HG02852 (cell line): Measurements from ENCODE around the gene DCUN1D2.
"Not testable (repeated sequence)": the region's sequence is repeated elsewhere in the genome, so short reads cannot be mapped to it uniquely, and the experiment has no call there.

Experiments used
- ATAC-seq: cut with Tn5 transposase; IDR thresholded peaks from one replicate; pipeline ENCODE4 v1.9.1; 2021; ENCODE audit warnings: mild to moderate bottlenecking, moderate library complexity; ENCODE audit not compliant: unreplicated experiment

The DCUN1D2 gene

DNA sequence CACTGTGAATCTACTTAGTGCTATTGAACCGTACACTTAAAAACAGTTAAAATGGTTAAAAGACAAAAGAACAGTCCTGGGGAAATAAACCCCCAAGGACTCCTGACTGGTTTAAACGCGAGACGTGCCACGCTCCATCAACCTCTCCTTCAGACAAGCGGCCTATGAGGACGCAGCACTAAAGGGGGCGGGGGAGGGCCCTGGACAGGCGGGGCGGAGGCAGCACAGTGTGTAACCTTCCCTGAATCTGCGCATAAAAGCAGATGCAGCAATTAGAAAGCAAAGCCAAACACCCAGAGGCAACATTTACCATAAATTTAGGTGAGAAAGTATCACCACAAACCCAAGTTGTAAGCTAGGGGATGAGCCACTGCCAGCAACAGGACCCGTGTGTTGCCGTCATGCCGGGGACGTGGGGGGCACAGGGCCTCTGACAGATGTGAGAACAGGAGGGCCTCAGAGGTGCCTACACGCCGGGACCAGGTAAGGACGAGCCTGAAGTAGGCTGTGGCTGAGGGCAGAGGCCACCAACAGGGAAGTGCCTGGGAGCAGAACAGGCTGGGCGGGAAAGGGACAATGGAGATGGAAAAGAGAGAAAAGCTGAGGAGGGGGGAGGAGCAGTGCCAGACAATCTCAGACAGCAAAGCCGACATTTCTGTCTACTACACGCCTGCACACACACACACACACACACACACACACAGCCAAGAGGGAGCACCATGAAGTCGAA, 21.9 kb downstream of the DCUN1D2 start:
- ATAC-seq, result no peak

DNA sequence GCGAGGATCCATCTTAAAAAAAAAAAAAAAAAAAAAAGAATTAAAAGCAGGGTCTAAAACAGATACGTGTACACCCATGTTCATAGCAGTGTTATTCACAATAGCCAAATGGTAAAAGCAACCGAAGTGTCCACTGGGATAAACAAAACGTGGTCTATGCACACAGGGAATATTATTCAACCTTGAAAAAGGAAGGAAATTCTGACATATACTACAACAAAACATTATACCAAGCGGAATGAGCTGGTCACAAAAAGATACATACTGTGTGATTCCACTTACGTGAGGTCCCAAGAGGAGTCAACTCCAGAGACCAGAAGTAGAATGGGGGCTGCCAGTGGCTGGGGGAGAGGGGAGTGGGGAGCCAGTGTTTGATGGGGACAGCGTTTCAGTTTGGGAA, 22.5 kb downstream of the DCUN1D2 start:
- ATAC-seq, result no peak

DNA sequence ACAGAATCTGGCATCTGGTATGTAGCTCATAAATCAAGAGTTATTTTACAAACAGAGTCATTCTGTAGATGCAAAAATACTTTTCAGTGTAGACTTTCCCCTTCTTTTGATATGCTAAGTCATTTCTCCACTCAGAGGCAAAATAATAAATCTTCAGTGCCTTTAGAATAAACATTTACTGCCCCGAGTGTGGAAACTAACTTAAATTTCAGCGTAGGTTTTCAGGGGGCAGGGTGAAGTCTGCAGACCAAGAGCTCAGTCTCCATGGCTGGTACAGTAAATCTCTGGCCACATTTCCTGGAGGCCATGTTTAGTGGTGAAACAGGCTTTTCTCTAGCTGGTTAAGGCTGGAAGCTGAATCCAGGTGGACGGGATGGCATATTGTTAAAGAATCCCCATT, 24.1 kb downstream of the DCUN1D2 start:
- ATAC-seq, result no peak

DNA sequence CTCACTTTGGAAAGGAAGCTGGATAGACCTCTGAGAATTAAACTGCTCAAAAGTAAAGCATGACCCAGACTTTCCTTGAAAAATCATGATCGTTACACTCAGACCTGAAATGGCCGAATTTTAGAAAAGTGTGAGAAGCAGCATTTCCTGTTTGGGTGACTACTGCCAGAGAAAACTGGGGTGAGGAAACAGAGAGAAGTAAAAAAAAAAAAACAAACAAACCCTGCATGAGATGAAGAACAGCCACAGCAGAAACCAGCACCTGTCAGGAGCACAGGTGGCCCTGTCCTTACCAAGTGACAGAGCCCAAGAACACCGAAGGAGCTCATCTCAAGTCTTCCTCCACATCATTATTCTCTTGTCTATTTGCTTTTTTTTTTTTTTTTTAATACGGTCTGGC, 25.2 kb downstream of the DCUN1D2 start:
- no peak for ATAC-seq

DNA sequence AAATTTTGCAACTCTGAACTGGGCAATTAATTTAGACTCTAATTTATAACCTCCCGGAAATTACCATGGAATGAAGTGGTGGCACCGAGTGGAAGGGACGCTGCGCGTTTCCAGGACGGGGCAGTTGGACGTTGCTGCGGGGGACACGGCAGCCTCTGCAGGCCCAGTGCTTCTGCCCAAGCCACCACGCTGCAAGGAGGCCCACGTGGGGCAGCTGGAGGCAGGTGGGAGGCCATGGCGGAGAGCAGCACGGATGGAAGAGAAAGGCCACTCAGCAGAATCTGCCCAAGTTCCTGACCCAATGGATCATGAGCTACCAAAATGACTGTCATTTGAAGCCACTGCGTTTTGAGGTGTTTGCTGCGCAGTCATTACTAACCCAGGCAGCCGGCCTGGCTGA, 26.0 kb downstream of the DCUN1D2 start:
- no peak for ATAC-seq

DNA sequence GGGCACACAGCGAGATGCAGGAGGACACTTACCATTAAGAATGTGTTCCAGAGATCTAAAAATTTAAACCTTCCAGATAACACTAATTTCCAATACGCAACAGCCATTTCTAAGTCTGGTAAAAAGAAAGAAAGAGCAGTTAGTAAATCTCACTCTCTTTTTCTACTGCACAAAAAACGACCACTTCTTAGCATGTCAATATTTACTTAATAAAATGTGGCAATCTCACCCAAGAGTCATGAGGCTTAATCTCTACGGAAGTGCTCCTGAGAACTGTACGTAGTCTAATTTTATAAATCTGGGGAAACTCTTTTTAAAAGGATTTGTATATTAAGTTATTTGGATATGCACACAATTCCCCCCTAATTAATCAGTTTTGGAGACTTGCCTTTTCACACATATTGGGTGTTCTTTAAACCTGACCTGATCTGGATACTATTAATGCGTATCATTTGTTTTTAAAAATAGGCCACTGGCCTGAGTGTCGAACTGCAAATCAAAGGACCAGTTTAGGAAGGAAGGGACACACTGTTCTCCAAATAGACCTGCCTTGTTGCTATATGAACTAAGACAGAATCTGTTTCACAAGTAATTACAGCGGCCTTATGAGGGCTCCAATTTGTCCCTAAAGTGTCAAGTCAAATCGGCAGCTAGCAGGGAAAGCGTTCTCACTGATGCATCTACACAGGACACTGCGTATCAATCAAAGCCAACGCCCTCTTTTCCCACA, 29.3 kb downstream of the DCUN1D2 start:
- ATAC-seq, result no peak

DNA sequence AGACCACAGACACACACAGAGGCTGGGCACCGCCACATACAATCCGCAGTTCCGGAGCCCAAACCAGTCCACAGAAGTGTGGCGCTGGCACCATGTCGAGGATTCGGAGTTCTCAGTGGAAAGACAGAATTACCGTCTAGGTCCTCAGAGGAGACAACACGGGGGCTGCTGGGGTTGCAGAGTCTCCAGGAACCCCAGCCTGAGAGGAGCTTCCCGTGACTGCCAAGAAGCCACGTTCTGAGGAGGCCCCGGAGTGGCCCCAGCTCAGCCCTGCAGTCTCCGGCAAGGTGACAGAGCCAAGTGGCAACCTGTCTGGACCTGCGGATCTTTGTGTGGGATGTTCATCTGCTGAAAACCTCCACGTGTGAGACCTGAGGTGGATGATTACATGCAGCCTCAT, 29.9 kb downstream of the DCUN1D2 start:
- no peak for ATAC-seq

DNA sequence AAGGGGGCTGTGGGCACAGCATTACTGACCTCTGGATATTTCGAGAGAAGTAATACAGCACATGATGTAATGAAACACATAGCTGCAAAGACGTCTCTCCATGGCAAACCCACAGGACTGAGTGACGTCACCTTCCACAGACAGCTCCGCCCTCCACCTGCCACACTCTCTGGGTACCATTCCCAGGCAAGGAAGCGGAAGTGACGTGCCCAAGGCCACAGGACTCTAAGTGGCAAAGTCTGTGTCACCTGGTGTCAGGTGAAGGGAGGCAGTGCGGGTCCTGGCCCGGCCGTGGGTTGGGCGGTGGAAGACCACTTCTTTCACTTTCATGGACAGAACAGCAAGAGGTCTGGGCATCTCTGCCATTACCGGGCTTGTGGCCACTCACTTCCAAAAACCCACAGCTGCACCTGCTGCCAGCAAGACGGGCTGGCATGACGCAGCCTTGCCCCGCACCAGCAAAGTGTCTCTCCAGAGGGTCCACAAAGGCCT, 30.4 kb downstream of the DCUN1D2 start:
- no peak for ATAC-seq

DNA sequence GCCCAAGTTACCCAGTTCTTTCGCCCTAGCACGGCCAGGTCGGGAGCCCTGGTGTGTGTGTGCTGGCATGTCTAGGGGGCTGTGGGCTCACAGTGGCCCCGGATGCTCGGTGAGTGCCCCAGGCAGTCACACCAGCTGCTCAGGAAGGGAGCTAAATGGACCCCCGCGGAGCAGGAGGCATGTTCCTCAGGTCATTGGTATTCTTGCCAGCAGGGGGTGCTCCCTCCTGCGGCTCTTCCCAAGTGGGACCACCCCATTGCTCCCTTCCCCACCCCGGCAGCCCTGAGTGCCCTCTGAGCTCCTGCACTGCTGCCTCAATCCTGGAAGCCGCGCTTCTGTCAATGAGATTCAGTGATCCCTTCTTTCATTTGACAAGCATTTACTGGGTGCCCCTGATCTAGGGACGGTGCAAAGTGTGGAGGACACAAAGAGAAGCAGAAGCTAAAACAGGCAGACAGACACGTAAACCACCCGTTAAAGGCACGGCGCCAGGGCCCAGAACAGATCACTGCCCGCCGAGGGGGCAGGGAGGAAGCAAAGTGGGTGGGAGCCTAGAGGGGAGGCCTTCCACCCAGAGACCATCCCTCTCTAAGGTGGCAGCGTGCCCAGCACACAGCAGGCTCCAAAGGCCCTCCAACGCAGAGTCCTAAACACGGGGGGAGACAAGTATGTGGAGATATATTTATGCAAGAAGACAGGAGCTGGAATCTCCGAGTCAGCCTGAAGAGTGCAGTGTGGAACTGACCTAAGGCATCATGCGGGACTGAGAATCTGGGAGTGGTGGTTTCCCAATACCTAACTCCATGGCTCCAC, 32.1 kb downstream of the DCUN1D2 start:
- no peak for ATAC-seq

DNA sequence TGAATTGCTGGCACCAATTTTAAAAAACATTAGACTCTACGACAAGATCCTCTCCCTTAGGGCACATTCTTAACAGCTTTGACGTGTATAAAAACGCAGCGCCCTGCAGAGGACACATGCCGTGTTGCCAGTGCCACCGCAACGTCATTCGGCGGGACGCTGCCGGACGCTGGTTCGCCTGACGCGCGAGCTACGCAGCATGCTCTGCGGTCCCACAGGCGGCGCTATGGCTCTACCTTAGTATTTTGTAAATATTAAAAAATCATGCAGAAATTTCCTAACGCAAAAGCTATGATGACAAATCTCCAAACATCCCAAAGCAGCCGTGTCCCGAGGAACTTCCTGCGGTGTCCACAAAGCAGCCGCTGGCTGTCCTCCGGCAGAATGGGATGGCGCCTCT, 33.0 kb downstream of the DCUN1D2 start:
- ATAC-seq, result no peak

DNA sequence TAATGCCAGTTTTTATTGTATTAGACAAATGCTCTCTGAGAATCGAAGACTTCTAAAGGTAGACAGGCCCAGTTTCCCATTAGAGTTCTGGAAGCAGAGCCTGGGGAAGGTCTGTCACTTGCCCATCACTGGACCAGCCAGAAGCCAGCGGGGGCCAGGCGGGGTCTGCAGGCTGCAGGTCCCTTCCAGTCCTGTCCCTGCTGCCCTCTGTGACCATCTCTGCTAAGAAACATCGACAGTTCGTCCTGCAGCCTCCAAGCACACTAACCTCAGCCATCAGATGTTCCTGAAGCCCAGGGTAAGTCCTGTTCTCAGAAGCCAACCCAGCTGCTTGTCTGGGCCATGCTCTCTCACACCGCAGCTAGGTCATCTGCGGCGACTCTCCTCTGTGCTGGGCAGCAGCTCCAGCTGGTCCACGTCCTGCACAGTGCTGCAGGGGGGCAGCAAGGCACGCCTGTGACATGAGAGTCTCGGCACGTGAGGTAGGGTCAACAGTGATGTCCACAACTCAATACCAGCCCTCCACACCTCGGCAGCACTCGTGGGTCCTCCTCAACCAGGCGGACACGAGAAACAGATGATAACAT, 34.3 kb downstream of the DCUN1D2 start:
- no peak for ATAC-seq

DNA sequence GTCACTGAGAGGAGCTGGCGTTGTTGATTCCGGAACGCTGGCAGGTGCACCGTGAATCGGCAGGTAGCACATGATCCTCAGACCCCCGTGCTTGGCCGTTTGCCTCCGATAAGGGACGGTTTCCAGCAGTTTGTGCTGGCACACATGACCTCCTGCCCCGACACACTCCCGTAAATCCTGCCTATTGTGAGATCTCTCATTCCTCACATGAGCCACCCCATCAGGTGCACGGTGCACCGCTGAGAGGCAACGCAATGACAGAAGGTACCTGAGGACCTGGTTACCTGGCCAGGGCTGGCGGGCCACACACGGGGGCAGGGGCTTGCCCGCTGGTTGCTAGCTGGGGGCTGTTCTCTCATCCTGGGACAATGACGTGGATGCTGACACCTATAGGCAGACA, 35.1 kb downstream of the DCUN1D2 start:
- ATAC-seq, result no peak

DNA sequence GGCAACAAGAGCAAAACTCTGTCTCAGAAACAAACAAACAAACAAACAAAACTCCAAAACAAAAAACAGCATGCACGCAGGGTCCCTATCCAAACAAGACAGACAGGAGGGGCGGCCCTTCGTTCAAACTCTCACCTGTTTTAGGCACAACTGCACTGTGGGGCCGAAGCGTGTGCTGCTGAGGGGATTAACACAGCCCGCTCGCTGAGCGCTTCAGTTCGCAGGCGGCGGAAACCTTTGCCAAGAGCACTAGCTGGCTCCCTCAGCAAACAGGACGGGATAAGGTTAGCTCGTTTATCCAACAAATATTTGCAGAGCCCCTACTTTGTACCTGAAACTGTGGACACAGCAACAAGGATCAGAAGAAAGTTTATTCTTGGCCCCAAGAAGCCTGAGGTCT, 35.6 kb downstream of the DCUN1D2 start:
- no peak for ATAC-seq

DNA sequence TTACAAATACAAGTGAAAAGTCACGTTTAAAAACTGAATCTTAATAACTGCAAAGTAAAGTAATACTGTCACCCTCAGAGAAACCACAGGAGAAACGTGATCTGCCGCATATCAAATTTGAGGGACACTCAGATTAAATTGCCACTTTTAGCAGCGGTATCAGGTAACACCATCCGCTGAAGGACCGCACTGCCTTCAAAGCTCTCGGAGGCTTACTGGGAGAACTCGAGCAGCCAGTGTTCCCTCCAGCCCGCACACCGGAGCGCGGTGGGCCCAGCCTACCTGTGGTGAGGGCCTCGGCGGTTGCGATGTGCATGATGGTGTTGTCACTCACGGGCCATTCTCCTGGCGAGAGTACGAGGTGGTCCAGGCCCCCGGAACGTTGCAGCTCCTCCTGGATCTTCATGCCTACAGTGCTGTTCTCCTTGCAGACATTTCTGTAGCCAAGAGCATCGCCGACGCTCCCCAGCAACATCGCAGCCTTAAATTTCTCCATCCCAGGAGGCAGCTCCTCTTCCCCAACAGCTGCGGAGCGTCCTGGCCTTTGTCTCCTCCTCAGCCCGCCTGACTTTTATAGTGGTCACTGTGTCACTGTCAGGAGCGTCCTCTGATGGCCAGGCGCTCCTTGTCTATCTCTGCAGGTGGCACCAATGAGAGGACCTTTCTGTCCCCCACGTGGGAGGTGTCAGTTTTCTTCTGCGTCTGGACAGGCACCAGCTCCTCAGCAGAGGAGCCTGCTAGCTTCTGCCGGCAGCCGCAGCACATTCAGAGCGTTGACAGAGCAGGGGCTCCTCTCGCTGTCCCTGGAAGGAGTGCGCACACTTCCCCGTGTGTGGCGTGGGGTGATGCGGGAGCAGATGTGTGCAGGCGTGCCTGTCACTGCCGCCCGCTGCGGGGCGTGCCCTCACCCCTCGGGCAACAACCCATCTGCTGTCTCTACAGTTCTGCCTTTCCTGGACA, 37.3 kb downstream of the DCUN1D2 start, which contains the start of gene ADPRHL1:
Gene ADPRHL1, minus strand, starts transcription at position 547 of the 960 bp plus-strand sequence. Its CDS starts 51 bp downstream, at position 496.
- no peak for ATAC-seq

DNA sequence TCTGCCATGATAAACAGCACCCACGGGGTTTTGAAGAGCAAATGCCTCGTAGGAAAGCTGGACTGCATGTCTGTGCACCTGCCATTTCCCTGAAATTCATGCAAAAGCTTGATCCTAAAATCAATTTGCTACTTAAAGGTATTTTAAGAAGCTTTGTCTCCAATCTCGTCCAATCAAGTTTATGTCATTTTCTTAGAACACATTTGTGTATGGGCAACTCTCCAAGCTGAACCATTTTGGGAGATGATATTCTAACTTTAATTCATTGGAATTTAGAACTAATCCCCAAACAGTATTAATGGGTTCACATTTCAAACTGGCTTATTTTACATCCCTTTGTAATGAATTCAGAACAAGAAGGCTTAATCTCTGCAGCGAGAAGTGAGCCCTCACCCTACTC, 38.0 kb downstream of the DCUN1D2 start:
- ATAC-seq, result no peak

DNA sequence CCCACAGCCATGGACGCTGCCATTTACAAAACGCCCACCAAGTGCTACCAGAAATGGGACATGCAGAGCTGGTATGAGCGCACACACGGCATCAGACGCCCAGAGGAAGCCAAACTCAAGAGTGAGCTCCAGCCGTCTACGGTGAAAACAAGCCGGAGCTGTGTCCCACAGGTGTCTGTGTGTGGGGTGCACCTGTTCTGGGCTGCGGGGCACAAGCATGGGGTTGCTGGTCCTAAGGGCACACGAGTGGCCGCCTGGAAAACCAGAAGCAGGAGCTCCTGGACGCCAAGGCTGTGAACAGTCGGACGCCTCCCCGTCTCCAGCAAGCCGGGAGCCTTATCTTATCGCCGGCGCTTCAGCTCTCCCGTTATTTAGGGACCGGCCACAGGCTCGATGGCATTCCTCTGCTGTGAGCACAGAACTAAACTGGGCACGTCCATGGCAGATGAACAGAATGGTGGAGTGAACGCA, 38.5 kb downstream of the DCUN1D2 start:
- no peak for ATAC-seq

DNA sequence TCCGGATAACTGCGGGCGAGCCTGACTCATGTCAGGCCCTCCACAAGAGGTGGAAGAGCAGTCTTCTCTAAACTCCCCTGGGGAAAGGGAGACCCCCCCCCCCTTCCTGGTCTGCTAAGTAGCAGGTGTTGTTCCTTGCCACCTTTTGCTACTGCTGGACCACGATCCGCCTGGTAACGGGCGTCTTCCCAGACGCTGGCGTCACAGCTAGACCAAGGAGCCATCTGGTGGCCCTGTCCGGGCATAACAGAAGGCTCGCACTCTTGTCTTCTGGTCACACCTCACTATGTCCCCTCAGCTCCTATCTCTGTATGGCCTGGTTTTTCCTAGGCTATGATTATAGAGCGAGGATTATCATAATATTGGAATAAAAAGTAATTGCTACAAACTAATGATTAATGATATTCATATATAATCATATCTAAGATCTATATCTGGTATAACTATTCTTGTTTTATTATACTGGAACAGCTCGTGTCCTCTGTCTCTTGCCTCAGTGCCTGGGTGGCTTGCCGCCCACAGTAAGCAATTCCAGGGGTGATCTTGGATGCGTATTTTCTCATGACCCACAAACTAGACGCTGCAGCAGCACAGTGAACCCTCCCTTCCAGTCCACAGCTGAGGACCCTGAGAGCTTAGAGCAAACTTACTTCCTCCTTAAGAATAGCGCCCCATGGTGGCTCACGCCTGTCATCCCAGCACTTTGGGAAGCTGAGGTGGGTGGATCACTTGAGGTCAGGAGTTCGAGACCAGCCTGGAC, 39.5 kb downstream of the DCUN1D2 start:
- not testable (repeated sequence) for ATAC-seq

DNA sequence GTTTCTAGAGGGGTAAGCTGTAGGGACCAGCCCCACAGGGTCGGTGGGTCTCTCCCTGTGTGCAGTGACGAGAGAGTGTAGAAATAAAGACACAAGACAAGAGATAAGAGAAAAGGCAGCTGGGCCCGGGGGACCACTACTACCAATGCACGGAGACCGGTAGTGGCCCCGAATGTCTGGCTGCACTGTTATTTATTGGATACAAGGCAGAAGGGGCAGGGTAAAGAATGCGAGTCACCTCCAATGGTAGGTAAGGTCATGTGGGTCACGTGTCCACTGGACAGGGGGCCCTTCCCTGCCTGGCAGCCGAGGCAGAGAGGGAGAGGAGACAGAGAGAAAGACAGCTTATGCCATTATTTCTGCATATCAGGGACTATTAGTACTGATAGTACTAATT, 40.2 kb downstream of the DCUN1D2 start:
- not testable (repeated sequence) for ATAC-seq

DNA sequence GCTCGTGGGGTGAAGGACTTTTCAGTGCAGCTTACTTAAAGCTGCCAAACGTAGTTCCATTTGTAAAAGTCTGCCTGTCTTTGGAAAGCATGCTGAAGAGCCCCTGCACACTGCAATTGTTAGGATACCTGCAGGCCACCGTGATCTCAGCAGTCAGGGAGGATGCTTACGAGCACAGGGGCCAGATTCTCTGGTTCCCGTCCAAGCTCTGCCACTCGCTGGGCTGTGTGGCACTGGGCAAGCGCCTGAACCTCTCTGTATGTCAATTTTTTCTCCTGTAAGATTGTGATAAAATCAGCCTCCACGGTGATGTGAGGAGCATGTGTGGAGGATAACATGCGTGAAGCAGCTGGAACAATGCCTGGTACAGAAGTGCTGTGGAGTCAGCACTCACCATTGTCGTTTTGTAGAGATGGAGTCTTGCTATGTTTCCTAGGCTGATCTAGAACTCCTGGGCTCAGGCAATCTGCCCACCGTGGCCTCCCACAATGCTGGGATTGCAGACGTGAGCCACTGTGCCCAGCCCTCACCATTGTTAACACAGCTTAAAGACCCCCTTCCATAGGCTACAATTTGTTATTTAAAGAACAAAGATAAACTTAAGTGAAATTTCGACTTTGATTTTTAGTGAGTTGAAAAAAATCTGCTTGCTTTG, 40.7 kb downstream of the DCUN1D2 start:
- ATAC-seq, result no peak
